HEK293 (cell line): ENCODE measurements around the gene IL5RA.

Experiments
- CTCF ChIA-PET: fragments of 350-600 bp; formaldehyde crosslinking; extraction: SDS; loops from one replicate; lab custom pipeline; 2021; ENCODE audit warnings: antibody characterized with exemption; lab: Yijun Ruan, JAX
- POLR2A ChIA-PET: fragments of 300-600 bp; formaldehyde crosslinking; extraction: SDS; loops from one replicate; lab custom pipeline; 2020; ENCODE audit warnings: antibody characterized with exemption, inconsistent platforms; lab: Yijun Ruan, JAX
- H3K27ac ChIP-seq: fragments of 200-500 bp; sonication (Bioruptor generic); 2 replicates; pipeline ENCODE4 v1.5.1; 2014; ENCODE audit warnings: low read depth, low read length, control low read depth, inconsistent platforms; ENCODE audit errors: extremely low read depth
- H3K36me3 ChIP-seq, 2 experiments: fragments of 200-500 bp in 1 of 2; sonication (Bioruptor generic) in 1 of 2; 1 replicate in 1 of 2; 2 replicates in 1 of 2; pipeline ENCODE4 v1.5.1; 2014 to 2017; ENCODE audit warnings: inconsistent platforms in 2 of 2, low read length in 2 of 2; ENCODE audit not compliant: control insufficient read depth in 2 of 2, insufficient read depth in 1 of 2
- H3K4me1 ChIP-seq: fragments of 200-500 bp; sonication (Bioruptor generic); 2 replicates; pipeline ENCODE4 v1.5.1; 2014; ENCODE audit warnings: mild to moderate bottlenecking, low read length, inconsistent platforms; ENCODE audit not compliant: control insufficient read depth, insufficient read depth
- H3K4me3 ChIP-seq: 2 replicates; pipeline ENCODE4 v1.5.1; 2011; ENCODE audit warnings: low read depth, mild to moderate bottlenecking, control low read depth, low read length, moderate library complexity
- H3K9me3 ChIP-seq: fragments of 200-500 bp; sonication (Bioruptor generic); 2 replicates; pipeline ENCODE4 v1.5.1; 2014; ENCODE audit warnings: low read depth, low read length, inconsistent platforms; ENCODE audit not compliant: control insufficient read depth, insufficient read depth
- ATF2 ChIP-seq: fragments of 450-650 bp; formaldehyde crosslinking; IDR thresholded peaks from 2 replicates; pipeline ENCODE4 v1.5.1; 2016; ENCODE audit warnings: missing biosample characterization, missing genetic modification characterization, low read depth
- ELK4 ChIP-seq: IDR thresholded peaks from 2 replicates; pipeline ENCODE4 v1.6.1; 2011; ENCODE audit warnings: mild to moderate bottlenecking, low read depth, low read length, borderline replicate concordance
- FEZF1 ChIP-seq: fragments of 450-650 bp; formaldehyde crosslinking; IDR thresholded peaks from 2 replicates; pipeline ENCODE4 v1.5.1; 2016; ENCODE audit warnings: missing biosample characterization, missing genetic modification characterization
- PRDM2 ChIP-seq: fragments of 450-650 bp; formaldehyde crosslinking; IDR thresholded peaks from 2 replicates; pipeline ENCODE4 v1.5.1; 2016; ENCODE audit warnings: missing biosample characterization, missing genetic modification characterization, borderline replicate concordance
- PRDM6 ChIP-seq: fragments of 450-650 bp; formaldehyde crosslinking; IDR thresholded peaks from 2 replicates; pipeline ENCODE4 v1.5.1; 2017; ENCODE audit warnings: missing biosample characterization, missing genetic modification characterization
- SP2 ChIP-seq: fragments of 450-650 bp; formaldehyde crosslinking; IDR thresholded peaks from 2 replicates; pipeline ENCODE4 v1.5.1; 2016; ENCODE audit warnings: missing biosample characterization, missing genetic modification characterization
- ZFP69B ChIP-seq: fragments of 450-650 bp; formaldehyde crosslinking; IDR thresholded peaks from 2 replicates; pipeline ENCODE4 v1.5.1; 2016; ENCODE audit warnings: missing biosample characterization, missing genetic modification characterization
- ZNF175 ChIP-seq: fragments of 450-650 bp; formaldehyde crosslinking; IDR thresholded peaks from 2 replicates; pipeline ENCODE4 v1.5.1; 2016; ENCODE audit warnings: missing biosample characterization, missing genetic modification characterization
- ZNF184 ChIP-seq: fragments of 450-650 bp; IDR thresholded peaks from 2 replicates; pipeline ENCODE4 v1.5.1; 2018; ENCODE audit warnings: missing biosample characterization, mild to moderate bottlenecking, missing genetic modification characterization
- ZNF214 ChIP-seq: fragments of 450-650 bp; formaldehyde crosslinking; IDR thresholded peaks from 2 replicates; pipeline ENCODE4 v1.5.1; 2017; ENCODE audit warnings: missing biosample characterization, mild to moderate bottlenecking, missing genetic modification characterization, borderline replicate concordance
- ZNF404 ChIP-seq: fragments of 450-650 bp; formaldehyde crosslinking; IDR thresholded peaks from 2 replicates; pipeline ENCODE4 v1.5.1; 2017; ENCODE audit warnings: missing biosample characterization, missing genetic modification characterization
- ZNF423 ChIP-seq: fragments of 450-650 bp; formaldehyde crosslinking; IDR thresholded peaks from 2 replicates; pipeline ENCODE4 v1.5.1; 2016; ENCODE audit warnings: missing biosample characterization, missing genetic modification characterization
- ZNF501 ChIP-seq: fragments of 450-650 bp; formaldehyde crosslinking; IDR thresholded peaks from 2 replicates; pipeline ENCODE4 v1.5.1; 2016; ENCODE audit warnings: missing biosample characterization, missing genetic modification characterization
- ZNF514 ChIP-seq: fragments of 450-650 bp; formaldehyde crosslinking; IDR thresholded peaks from 2 replicates; pipeline ENCODE4 v1.5.1; 2016; ENCODE audit warnings: missing biosample characterization, missing genetic modification characterization
- ZNF521 ChIP-seq: fragments of 450-650 bp; formaldehyde crosslinking; IDR thresholded peaks from 2 replicates; pipeline ENCODE4 v1.5.1; 2017; ENCODE audit warnings: missing biosample characterization, mild to moderate bottlenecking, missing genetic modification characterization
- ZNF548 ChIP-seq: fragments of 450-650 bp; formaldehyde crosslinking; IDR thresholded peaks from 2 replicates; pipeline ENCODE4 v1.5.1; 2016; ENCODE audit warnings: missing biosample characterization, missing genetic modification characterization
- ZNF549 ChIP-seq: fragments of 450-650 bp; IDR thresholded peaks from 2 replicates; pipeline ENCODE4 v1.5.1; 2018; ENCODE audit warnings: missing biosample characterization, missing genetic modification characterization, mild to moderate bottlenecking, inconsistent platforms, moderate library complexity
- ZNF560 ChIP-seq: fragments of 450-650 bp; formaldehyde crosslinking; IDR thresholded peaks from 2 replicates; pipeline ENCODE4 v1.5.1; 2017; ENCODE audit warnings: missing biosample characterization, missing genetic modification characterization, borderline replicate concordance
- ZNF571 ChIP-seq: fragments of 450-650 bp; formaldehyde crosslinking; IDR thresholded peaks from 2 replicates; pipeline ENCODE4 v1.5.0; 2017; ENCODE audit warnings: missing biosample characterization, missing genetic modification characterization
- ZNF621 ChIP-seq: fragments of 450-650 bp; formaldehyde crosslinking; IDR thresholded peaks from 2 replicates; pipeline ENCODE4 v1.5.1; 2017; ENCODE audit warnings: missing biosample characterization, missing genetic modification characterization
- ZNF658 ChIP-seq: fragments of 450-650 bp; formaldehyde crosslinking; IDR thresholded peaks from 2 replicates; pipeline ENCODE4; 2016; ENCODE audit warnings: missing biosample characterization, missing genetic modification characterization
- ZNF707 ChIP-seq: fragments of 450-650 bp; formaldehyde crosslinking; IDR thresholded peaks from 2 replicates; pipeline ENCODE4 v1.5.1; 2016; ENCODE audit warnings: missing biosample characterization, missing genetic modification characterization
- ZNF792 ChIP-seq: fragments of 450-650 bp; formaldehyde crosslinking; IDR thresholded peaks from 2 replicates; pipeline ENCODE4 v1.5.1; 2016; ENCODE audit warnings: missing biosample characterization, missing genetic modification characterization
- ZNF837 ChIP-seq: fragments of 450-650 bp; formaldehyde crosslinking; IDR thresholded peaks from 2 replicates; pipeline ENCODE4 v1.5.1; 2016; ENCODE audit warnings: missing biosample characterization, missing genetic modification characterization

Gene IL5RA

GRCh38 chr3:3119393-3119851 lies 9.2 kb upstream of the IL5RA start (continued):
- TF ChIP-seq ZNF501 (tag by site-specific recombination) (no peak), ZNF548 (tag by site-specific recombination) (no peak), PRDM2 (no peak), FEZF1 (tag by site-specific recombination) (no peak)

GRCh38 chr3:3117651-3118050 lies 7.5 kb upstream of the IL5RA start:
- TF ChIP-seq ZNF707 (no peak), ZNF792 (tag by site-specific recombination) (no peak), ZNF404 (no peak), PRDM6 (tag by site-specific recombination) (0 out of 2 replicates have a peak, but pooled peaks have one; percentile 10), ZNF521 (tag by site-specific recombination) (no peak)
- ChIA-PET CTCF (no interaction called here), POLR2A (no interaction called here)

GRCh38 chr3:3113042-3113709 lies 3.0 kb upstream of the IL5RA start:
- Histone ChIP-seq H3K9me3 (no peaks in the 10 kb centered on the region), H3K4me1 (peaks cover 9% of the 10 kb centered on the region), H3K36me3 (no peaks in the 10 kb centered on the region), H3K27ac (no peak overlapping the region), H3K4me3 (no peak overlapping the region)
- ChIA-PET CTCF (no interaction called here), POLR2A (no interaction called here)
- TF ChIP-seq ZNF571 (tag by site-specific recombination) (no peak), ATF2 (tag by site-specific recombination) (no peak), ZNF214 (no peak), ZNF175 (no peak), ZNF549 (tag by site-specific recombination) (no peak), ZNF837 (tag by site-specific recombination) (no peak), ZNF560 (tag by site-specific recombination) (no peak), ZNF423 (tag by site-specific recombination) (no peak), ZNF658 (tag by site-specific recombination) (no peak), ZNF514 (no peak), SP2 (no peak), ZFP69B (tag by site-specific recombination) (no peak), ZNF184 (no peak), ELK4 (no peak), ZNF621 (tag by site-specific recombination) (no peak)

More at GRCh38 chr3:3117651-3118050, 7.5 kb upstream of the IL5RA start:
- no peaks in the 10 kb centered on the region for H3K9me3 ChIP-seq
- no peaks in the 10 kb centered on the region; the same call in 1 of the 2 replicates for H3K4me1 ChIP-seq
- H3K27ac ChIP-seq, result no peak overlapping the region
- no peaks in the 10 kb centered on the region for H3K36me3 ChIP-seq
- H3K4me3 ChIP-seq, result no peak overlapping the region
